Measurements from ENCODE around the gene LY86. TPM values are rescaled to one million over a fixed set of nuclear protein-coding genes. Genes with fewer than 3 reads are reported as not detected.

LY86 gene
- total RNA-seq, 1 donor from 2014 or later, result not detected

- Histone ChIP-seq H3K27me3 (ENCODE audit: control insufficient read depth, insufficient read depth, low read length) (no peaks in the 10 kb centered on the region), H3K36me3 (ENCODE audit: control insufficient read depth, insufficient read depth, low read length) (no peaks in the 10 kb centered on the region), H3K4me3 (ENCODE audit: low read depth, low read length) (no peak overlapping the region)
- no peak for TF ChIP-seq CTCF (IDR thresholded peaks at IDR 0.05; ENCODE audit: insufficient read depth, low read length, poor library complexity, severe bottlenecking)
- no peak for DNase-seq (ENCODE audit: low read depth)
Observed at GRCh38 chr6:6588924-6589709, 597 bp downstream of the LY86 start.

GRCh38 chr6:6590530-6590929 is 2.0 kb downstream of the LY86 start:
- no peaks in the 10 kb centered on the region for H3K36me3 ChIP-seq (ENCODE audit: control insufficient read depth, insufficient read depth, low read length)
- no peak for DNase-seq (ENCODE audit: low read depth)
- H3K4me3 ChIP-seq (ENCODE audit: low read depth, low read length), result no peak overlapping the region
- H3K27me3 ChIP-seq (ENCODE audit: control insufficient read depth, insufficient read depth, low read length), result no peaks in the 10 kb centered on the region
- no peak for TF ChIP-seq CTCF (IDR thresholded peaks at IDR 0.05; ENCODE audit: insufficient read depth, low read length, poor library complexity, severe bottlenecking)

GRCh38 chr6:6591778-6592465 is 3.4 kb downstream of the LY86 start:
- H3K4me3 ChIP-seq (ENCODE audit: low read depth, low read length), result no peak overlapping the region

GRCh38 chr6:6592826-6593475 is 4.4 kb downstream of the LY86 start:
- Histone ChIP-seq H3K36me3 (ENCODE audit: control insufficient read depth, insufficient read depth, low read length) (no peaks in the 10 kb centered on the region), H3K4me3 (ENCODE audit: low read depth, low read length) (no peak overlapping the region), H3K27me3 (ENCODE audit: control insufficient read depth, insufficient read depth, low read length) (no peaks in the 10 kb centered on the region)
- no peak for TF ChIP-seq CTCF (IDR thresholded peaks at IDR 0.05; ENCODE audit: insufficient read depth, low read length, poor library complexity, severe bottlenecking)
- no peak for DNase-seq (ENCODE audit: low read depth)

More at GRCh38 chr6:6591778-6592465, 3.4 kb downstream of the LY86 start:
- no peak for TF ChIP-seq CTCF (IDR thresholded peaks at IDR 0.05; ENCODE audit: insufficient read depth, low read length, poor library complexity, severe bottlenecking)
- no peaks in the 10 kb centered on the region for H3K27me3 ChIP-seq (ENCODE audit: control insufficient read depth, insufficient read depth, low read length)
- H3K36me3 ChIP-seq (ENCODE audit: control insufficient read depth, insufficient read depth, low read length), result no peaks in the 10 kb centered on the region
- DNase-seq (ENCODE audit: low read depth), result no peak

GRCh38 chr6:6593867-6594468 is 5.4 kb downstream of the LY86 start:
- H3K4me3 ChIP-seq (ENCODE audit: low read depth, low read length), result no peak overlapping the region
- DNase-seq (ENCODE audit: low read depth), result no peak
- H3K36me3 ChIP-seq (ENCODE audit: control insufficient read depth, insufficient read depth, low read length), result no peaks in the 10 kb centered on the region
- H3K27me3 ChIP-seq (ENCODE audit: control insufficient read depth, insufficient read depth, low read length), result no peaks in the 10 kb centered on the region
- no peak for TF ChIP-seq CTCF (IDR thresholded peaks at IDR 0.05; ENCODE audit: insufficient read depth, low read length, poor library complexity, severe bottlenecking)

Measured in kidney epithelial cell (primary cell).